SW480 (cell line): ENCODE results near the gene THSD4.
"Not testable (repeated sequence)": the region's sequence is repeated elsewhere in the genome, so short reads cannot be mapped to it uniquely, and the experiment has no call there.

Source experiments
- DNase-seq: peaks from one replicate; pipeline ENCODE4 v3.0.0-alpha.2; 2016; ENCODE audit warnings: low spot score

THSD4 gene

GRCh38 chr15:71294911-71295602 lies 179.8 kb downstream of the THSD4 start:
- DNase-seq, result peak; percentile 94

GRCh38 chr15:71295603-71296314 lies 180.5 kb downstream of the THSD4 start:
- DNase-seq, result peak; percentile 40

GRCh38 chr15:71296315-71296679 lies 181.0 kb downstream of the THSD4 start:
- no peak for DNase-seq

GRCh38 chr15:71301958-71302621 lies 186.8 kb downstream of the THSD4 start:
- no peak for DNase-seq

GRCh38 chr15:71302861-71303410 lies 187.7 kb downstream of the THSD4 start:
- DNase-seq, result no peak

- no peak for DNase-seq
These were observed 188.7 kb downstream of the THSD4 start for GRCh38 chr15:71303977-71304376.

GRCh38 chr15:71304681-71305080 lies 189.4 kb downstream of the THSD4 start:
- DNase-seq, result no peak

GRCh38 chr15:71306538-71306937 lies 191.3 kb downstream of the THSD4 start:
- DNase-seq, result no peak

- DNase-seq, result no peak
These were observed 197.0 kb downstream of the THSD4 start for GRCh38 chr15:71312194-71312708.

GRCh38 chr15:71312731-71313460 lies 197.6 kb downstream of the THSD4 start:
- no peak for DNase-seq

- DNase-seq, result no peak
These were observed 198.5 kb downstream of the THSD4 start for GRCh38 chr15:71313806-71314205.

GRCh38 chr15:71314956-71315537 lies 199.8 kb downstream of the THSD4 start:
- no peak for DNase-seq

- no peak for DNase-seq
These were observed 201.6 kb downstream of the THSD4 start for GRCh38 chr15:71316911-71317310.

GRCh38 chr15:71319424-71319823 lies 204.2 kb downstream of the THSD4 start:
- DNase-seq, result not testable (repeated sequence)

- DNase-seq, result no peak
These were observed 204.7 kb downstream of the THSD4 start for GRCh38 chr15:71319935-71320334.

GRCh38 chr15:71323082-71323481 lies 207.8 kb downstream of the THSD4 start:
- no peak for DNase-seq

- DNase-seq, result no peak
These were observed 208.3 kb downstream of the THSD4 start for GRCh38 chr15:71323584-71323983.

- no peak for DNase-seq
These were observed 210.2 kb downstream of the THSD4 start for GRCh38 chr15:71325481-71325880.

GRCh38 chr15:71328453-71328852 lies 213.2 kb downstream of the THSD4 start:
- no peak for DNase-seq

- no peak for DNase-seq
These were observed 213.8 kb downstream of the THSD4 start for GRCh38 chr15:71329041-71329440.

- peak; percentile 69 for DNase-seq
These were observed 214.4 kb downstream of the THSD4 start for GRCh38 chr15:71329497-71330260.
